HUES6 (cell line): ENCODE data around the gene DEFB113.

ENCODE experiments used
- H3K27ac ChIP-seq: 2 replicates; pipeline ENCODE4 v1.7.0; 2013; ENCODE audit warnings: low read depth, mild to moderate bottlenecking, low read length, inconsistent platforms
- H3K27me3 ChIP-seq: 2 replicates; pipeline ENCODE4 v1.6.1; 2013; ENCODE audit warnings: low read length; ENCODE audit not compliant: control insufficient read depth, insufficient read depth
- H3K36me3 ChIP-seq: 2 replicates; pipeline ENCODE4 v1.6.1; 2013; ENCODE audit warnings: low read length; ENCODE audit not compliant: control insufficient read depth, insufficient read depth
- H3K4me1 ChIP-seq: 2 replicates; pipeline ENCODE4 v1.6.1; 2013; ENCODE audit warnings: low read length; ENCODE audit not compliant: control insufficient read depth, insufficient read depth
- H3K4me3 ChIP-seq: 2 replicates; pipeline ENCODE4 v1.5.1; 2013; ENCODE audit warnings: low read depth, low read length
- H3K9ac ChIP-seq: one replicate; pipeline ENCODE4 v1.6.1; 2013; ENCODE audit warnings: mild to moderate bottlenecking, low read length
- H3K9me3 ChIP-seq: 2 replicates; pipeline ENCODE4 v1.6.1; 2013; ENCODE audit warnings: low read depth, low read length; ENCODE audit not compliant: control insufficient read depth, insufficient read depth

Gene DEFB113, protein sequence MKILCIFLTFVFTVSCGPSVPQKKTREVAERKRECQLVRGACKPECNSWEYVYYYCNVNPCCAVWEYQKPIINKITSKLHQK

DNA sequence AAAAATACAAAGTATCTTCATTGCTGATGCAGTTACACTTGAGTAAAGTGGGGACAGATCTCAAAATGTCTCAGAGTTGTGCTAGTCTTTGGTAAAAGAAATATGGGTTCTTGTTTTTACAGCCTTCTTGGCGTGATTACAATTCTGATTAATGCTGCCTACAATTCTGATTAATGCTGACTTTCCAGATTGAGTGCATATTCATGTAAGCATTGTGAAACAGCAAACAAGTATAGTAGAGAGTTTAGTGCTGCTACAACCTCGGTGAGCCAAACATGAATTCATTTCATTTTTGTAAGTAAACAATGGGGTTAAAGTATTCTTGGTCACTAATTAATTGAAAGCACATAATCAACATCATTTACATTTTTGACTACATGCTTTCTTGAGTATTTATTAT lies at the start of gene DEFB113:
TSS of gene DEFB113 (minus strand) at position 21 of the 400 bp plus-strand sequence. CDS start at position 21, 0 bp downstream.
- Histone ChIP-seq H3K27ac (no peak within 1 kb of the TSS), H3K27me3 (no peaks in the 10 kb centered on the region), H3K9me3 (no peaks in the 10 kb centered on the region), H3K4me3 (no peak within 1 kb of the TSS), H3K36me3 (no peaks in the 10 kb centered on the region), H3K4me1 (peaks cover 15% of the 10 kb centered on the region), H3K9ac (no peak within 1 kb of the TSS)

DNA sequence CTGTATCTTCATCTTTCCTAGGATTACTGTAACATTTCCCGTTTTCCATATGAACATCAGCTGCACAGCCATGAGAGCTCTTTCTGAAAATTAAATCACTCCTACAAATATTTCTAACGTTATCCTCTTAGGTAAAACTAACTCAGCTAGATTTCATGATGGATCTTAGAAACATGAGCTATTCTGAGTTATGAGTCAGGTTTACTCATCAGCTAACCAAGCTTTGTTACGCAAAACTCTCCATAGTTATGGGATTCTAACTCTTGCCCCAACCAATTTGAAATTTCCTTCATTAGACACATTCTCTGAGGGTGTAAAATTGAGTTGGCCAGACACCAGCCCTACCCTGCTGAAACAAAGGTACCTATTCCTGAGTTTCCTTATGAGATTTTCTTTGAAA lies 38.4 kb upstream of the DEFB113 start:
- Histone ChIP-seq H3K27me3 (no peaks in the 10 kb centered on the region), H3K9ac (no peak overlapping the region), H3K9me3 (no peaks in the 10 kb centered on the region), H3K36me3 (no peaks in the 10 kb centered on the region), H3K4me3 (no peak overlapping the region), H3K4me1 (no peaks in the 10 kb centered on the region), H3K27ac (no peak overlapping the region)

DNA sequence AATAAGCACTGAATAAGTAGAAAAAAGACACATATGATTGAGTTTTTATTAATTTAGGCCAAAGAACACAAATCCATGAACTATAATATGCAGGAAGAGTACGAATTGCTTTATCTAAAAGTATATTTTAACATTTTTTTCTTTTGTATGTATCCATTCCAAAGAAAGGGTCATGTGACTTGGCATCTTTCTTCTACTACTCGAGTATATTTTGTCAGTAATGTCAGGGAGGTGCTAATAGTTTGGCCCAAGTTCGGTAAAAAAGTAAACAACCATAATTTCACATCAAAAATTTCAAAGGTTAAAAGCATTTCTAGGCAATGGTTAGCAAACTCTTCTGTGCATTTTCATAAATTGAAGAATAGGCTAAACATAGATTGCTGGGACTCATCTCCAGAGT lies 33.7 kb upstream of the DEFB113 start:
- Histone ChIP-seq H3K4me1 (no peaks in the 10 kb centered on the region), H3K9ac (no peak overlapping the region), H3K36me3 (no peaks in the 10 kb centered on the region), H3K4me3 (no peak overlapping the region), H3K9me3 (no peaks in the 10 kb centered on the region), H3K27ac (no peak overlapping the region), H3K27me3 (no peaks in the 10 kb centered on the region)

DNA sequence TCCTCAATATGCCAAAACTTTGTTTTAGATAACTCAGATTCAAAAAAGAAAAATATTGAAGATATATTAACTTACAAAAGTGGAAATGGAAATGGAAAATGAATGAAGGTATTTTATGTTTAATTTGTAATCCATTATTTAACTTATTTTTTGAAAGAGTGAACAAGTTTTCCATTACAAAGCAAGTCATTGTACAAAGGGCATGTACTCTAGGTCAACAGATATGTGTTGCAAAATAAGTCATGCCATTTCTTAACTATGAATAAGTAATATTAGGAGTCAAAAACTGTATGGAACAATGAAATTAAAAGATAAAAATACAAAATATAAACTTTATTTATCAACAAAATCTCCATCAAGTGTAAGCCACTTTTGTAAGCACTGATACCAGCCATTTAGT lies 25.9 kb upstream of the DEFB113 start:
- no peak overlapping the region for H3K27ac ChIP-seq

DNA sequence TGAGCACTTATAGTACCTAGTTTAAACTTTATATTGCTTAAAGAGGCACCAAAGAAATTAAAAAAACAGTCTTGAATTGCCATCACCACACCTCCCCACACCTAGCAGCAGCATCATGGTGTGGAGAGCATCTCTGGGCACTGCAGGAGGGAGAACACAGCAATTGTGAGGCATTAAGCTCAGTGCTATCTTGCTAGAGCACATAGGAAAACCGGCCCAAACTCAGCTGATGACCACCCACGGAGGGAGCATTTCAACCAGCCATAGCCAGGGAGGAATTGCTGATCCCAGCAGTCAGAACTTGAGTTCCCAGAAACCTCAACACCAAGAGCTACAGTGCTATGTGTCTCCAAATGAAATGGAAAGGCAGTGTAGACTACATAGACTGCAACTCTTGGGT lies 19.5 kb upstream of the DEFB113 start:
- H3K9me3 ChIP-seq: no peaks in the 10 kb centered on the region
- no peaks in the 10 kb centered on the region for H3K27me3 ChIP-seq
- H3K36me3 ChIP-seq: no peaks in the 10 kb centered on the region
- H3K4me1 ChIP-seq: no peaks in the 10 kb centered on the region; the same call in 1 of the 2 replicates
- no peak overlapping the region for H3K9ac ChIP-seq
- H3K4me3 ChIP-seq: no peak overlapping the region
- H3K27ac ChIP-seq: no peak overlapping the region

More for the DNA sequence above, 25.9 kb upstream of the DEFB113 start:
- Histone ChIP-seq H3K4me3 (no peak overlapping the region), H3K36me3 (no peaks in the 10 kb centered on the region), H3K27me3 (no peaks in the 10 kb centered on the region), H3K9me3 (no peaks in the 10 kb centered on the region), H3K9ac (no peak overlapping the region), H3K4me1 (no peaks in the 10 kb centered on the region)

DNA sequence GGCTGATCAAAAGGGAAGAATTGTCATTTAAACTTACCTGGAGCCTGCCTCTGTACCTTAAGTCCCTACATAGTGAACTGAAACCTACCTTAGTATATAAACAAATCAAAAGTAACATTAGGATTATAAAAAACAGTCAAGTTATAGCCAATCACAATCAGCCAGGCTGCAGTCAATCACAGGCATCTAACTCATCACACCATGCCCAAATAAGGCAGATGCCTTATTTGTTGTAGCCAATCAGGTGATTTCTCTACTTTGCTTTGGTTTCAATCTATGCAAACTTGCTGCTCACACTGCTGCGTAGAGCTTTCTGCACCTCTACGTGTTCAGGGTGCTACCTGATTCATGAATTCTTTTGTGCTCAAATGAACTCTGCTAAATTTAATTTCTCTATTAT lies 18.3 kb upstream of the DEFB113 start:
- Histone ChIP-seq H3K9me3 (0 out of 2 replicates have a peak, but pooled peaks cover under 1% of the 10 kb centered on the region), H3K4me1 (no peaks in the 10 kb centered on the region; the same call in 1 of the 2 replicates), H3K4me3 (no peak overlapping the region), H3K27ac (no peak overlapping the region), H3K27me3 (no peaks in the 10 kb centered on the region), H3K36me3 (no peaks in the 10 kb centered on the region), H3K9ac (no peak overlapping the region)

DNA sequence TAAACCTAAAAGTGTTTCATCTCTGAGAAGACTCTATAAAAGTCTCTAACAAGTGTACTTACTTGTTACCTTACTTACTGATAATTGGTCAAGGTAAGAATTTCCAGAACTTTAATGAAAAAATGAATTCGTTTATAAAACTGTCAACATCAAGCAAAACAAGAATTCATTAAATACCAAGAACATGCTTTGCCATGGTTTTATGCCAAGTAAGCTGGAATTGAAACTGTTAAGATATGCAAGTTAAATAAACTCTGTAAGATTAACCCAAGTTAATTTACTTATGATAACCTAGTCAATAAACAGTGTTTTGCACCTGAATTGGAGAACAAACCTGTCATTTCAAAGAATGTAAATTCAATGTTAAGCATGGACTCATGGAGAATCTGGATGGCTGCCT lies 17.1 kb upstream of the DEFB113 start:
- H3K4me1 ChIP-seq: no peaks in the 10 kb centered on the region; the same call in 1 of the 2 replicates
- no peak overlapping the region for H3K9ac ChIP-seq

DNA sequence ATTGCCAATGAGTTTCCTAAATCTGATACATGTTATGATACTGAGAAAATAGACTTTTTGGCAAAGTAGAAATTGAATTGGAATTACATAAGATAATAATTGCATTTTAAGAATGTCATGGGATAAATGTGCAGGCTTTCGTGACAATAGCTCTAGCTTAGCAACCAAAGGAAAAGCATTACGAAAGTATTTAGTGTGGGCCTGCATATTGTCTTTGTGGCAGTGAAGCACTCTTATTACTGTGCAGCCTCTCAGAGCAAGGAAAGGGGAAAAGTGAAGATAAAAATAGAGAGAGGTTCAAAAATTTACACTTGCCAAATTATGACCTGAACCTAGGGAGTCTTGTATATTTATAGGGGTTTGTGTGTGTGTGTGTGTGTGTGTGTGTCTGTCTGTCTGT lies 12.6 kb upstream of the DEFB113 start:
- no peak overlapping the region for H3K9ac ChIP-seq
- H3K27ac ChIP-seq: no peak overlapping the region
- no peaks in the 10 kb centered on the region; the same call in 1 of the 2 replicates for H3K4me1 ChIP-seq
- no peak overlapping the region for H3K4me3 ChIP-seq
- no peaks in the 10 kb centered on the region for H3K27me3 ChIP-seq
- no peaks in the 10 kb centered on the region for H3K36me3 ChIP-seq
- H3K9me3 ChIP-seq: 0 out of 2 replicates have a peak, but pooled peaks cover 3% of the 10 kb centered on the region

More for the DNA sequence above, 17.1 kb upstream of the DEFB113 start:
- H3K27ac ChIP-seq: no peak overlapping the region
- no peaks in the 10 kb centered on the region for H3K27me3 ChIP-seq
- H3K9me3 ChIP-seq: 0 out of 2 replicates have a peak, but pooled peaks cover 3% of the 10 kb centered on the region
- no peak overlapping the region for H3K4me3 ChIP-seq
- H3K36me3 ChIP-seq: no peaks in the 10 kb centered on the region

DNA sequence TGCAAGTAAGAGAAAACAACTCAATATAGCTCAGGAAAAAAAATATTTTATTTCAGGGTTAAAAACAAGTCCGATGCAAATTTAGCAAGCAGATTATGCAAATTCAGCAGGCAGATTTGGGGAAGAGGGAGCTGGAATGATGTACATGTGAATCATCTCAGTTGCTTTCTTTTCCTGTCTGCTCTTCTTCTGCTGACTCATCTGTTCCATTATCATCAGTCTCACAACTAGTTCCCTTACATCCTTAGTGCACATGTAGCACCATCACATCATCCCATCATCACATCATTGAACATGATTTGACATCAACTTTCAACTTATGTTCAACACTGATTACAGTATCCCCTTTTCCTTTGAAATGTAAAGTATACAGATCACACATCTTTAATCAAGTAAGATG lies 11.5 kb upstream of the DEFB113 start:
- Histone ChIP-seq H3K4me3 (no peak overlapping the region), H3K27ac (no peak overlapping the region), H3K4me1 (no peaks in the 10 kb centered on the region), H3K27me3 (no peaks in the 10 kb centered on the region), H3K9ac (no peak overlapping the region), H3K36me3 (no peaks in the 10 kb centered on the region), H3K9me3 (0 out of 2 replicates have a peak, but pooled peaks cover 3% of the 10 kb centered on the region)

DNA sequence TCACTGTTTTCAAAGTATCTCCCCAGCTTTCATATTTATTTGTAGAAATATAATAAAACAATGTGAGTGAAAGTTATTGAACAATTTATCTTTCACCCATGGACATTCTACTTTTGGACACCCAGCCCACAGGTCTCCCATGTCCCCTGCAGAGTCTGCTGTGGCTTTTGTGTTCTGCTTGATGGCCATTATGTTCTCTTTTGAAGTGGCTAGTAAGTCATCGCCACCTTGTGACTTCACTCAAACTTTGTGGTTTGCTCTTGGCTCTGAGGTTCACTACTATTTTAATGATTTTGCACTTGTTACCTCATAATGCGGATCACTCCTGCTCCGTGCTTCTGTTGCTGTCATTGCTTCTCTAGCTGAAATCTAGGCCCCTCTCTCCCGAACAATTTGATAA lies 10.2 kb upstream of the DEFB113 start:
- Histone ChIP-seq H3K27me3 (no peaks in the 10 kb centered on the region), H3K9me3 (0 out of 2 replicates have a peak, but pooled peaks cover 3% of the 10 kb centered on the region), H3K27ac (no peak overlapping the region), H3K4me1 (no peaks in the 10 kb centered on the region), H3K36me3 (no peaks in the 10 kb centered on the region), H3K4me3 (no peak overlapping the region), H3K9ac (no peak overlapping the region)

DNA sequence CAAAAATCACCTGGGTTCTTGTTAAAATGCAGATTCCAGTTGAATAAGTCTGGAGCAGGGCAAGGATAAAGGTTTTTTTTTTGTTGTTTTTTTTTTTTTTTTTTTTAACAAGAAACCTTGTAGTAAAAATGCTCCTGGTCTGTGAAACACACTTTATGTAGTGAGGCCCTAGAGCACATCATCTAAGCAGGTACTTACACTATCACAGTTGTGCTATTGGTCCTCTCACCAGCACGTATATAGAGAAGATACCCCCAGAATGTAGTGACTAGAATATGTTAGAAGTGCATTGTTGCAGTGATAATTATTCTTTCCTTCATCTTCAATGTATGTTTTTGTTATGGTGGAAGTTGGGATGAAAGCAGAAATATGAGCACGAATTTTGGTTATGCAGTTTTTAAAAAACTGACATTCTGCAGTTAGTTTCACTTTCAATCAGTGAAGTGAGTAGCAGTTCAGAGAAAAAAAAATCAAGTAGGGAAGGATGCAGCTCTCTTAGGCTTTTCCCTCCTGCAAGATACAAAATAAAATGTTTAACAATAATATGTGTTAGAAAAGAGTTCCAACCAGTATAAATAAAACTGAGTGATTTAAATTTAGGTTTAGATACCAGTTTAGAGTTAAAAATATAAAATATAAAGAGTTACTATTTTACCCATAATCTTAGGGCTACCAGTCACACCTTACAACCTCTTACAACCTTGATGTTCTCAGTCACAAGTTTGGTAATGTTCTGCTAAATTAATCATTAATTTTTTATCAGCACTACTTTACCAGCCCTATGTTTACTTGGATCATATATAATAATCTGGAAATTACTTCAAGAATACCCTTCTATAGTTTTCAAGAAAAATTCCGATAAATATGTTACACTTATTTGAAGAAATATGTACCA lies 9.2 kb upstream of the DEFB113 start:
- Histone ChIP-seq H3K9me3 (0 out of 2 replicates have a peak, but pooled peaks cover 3% of the 10 kb centered on the region), H3K27ac (no peak overlapping the region), H3K4me3 (no peak overlapping the region)

More for the DNA sequence above, 9.2 kb upstream of the DEFB113 start:
- no peak overlapping the region for H3K9ac ChIP-seq
- no peaks in the 10 kb centered on the region for H3K4me1 ChIP-seq
- no peaks in the 10 kb centered on the region for H3K27me3 ChIP-seq
- no peaks in the 10 kb centered on the region for H3K36me3 ChIP-seq
